Frontal cortex (tissue), 4 donors: ENCODE results near the gene CAP2. TPM values are rescaled to one million over a fixed set of nuclear protein-coding genes. Genes with fewer than 3 reads are reported as not detected.
A peak's percentile ranks its signal among the peaks of the same experiment; 100 is the strongest.

Source experiments
- DNase-seq, 2 donors: peaks; one replicate each; pipeline ENCODE4 v3.0.0; 2012; ENCODE audit warnings: low spot score in 2 of 2
- FAIRE-seq: peaks from 2 replicates; lab custom pipeline; 2012; peaks lifted over from hg19 to GRCh38; lab: Jason Lieb, UNC
- small RNA-seq: library from RNA; depleted of rRNA; stranded (forward); fragments of <200 nt; gene quantifications from one replicate; pipeline ENCODE3, GENCODE V24; 2014
- total RNA-seq: library from RNA; depleted of rRNA; stranded (reverse); fragments of >200 nt; gene quantifications from one replicate; pipeline ENCODE4 v1.2.3, GENCODE V29; 2014
- donor health status: control.
- donor health status: control.
- donor health status: control.

The CAP2 gene
- total RNA-seq, 1 donor from 2014 or later = 39.9 TPM

DNA sequence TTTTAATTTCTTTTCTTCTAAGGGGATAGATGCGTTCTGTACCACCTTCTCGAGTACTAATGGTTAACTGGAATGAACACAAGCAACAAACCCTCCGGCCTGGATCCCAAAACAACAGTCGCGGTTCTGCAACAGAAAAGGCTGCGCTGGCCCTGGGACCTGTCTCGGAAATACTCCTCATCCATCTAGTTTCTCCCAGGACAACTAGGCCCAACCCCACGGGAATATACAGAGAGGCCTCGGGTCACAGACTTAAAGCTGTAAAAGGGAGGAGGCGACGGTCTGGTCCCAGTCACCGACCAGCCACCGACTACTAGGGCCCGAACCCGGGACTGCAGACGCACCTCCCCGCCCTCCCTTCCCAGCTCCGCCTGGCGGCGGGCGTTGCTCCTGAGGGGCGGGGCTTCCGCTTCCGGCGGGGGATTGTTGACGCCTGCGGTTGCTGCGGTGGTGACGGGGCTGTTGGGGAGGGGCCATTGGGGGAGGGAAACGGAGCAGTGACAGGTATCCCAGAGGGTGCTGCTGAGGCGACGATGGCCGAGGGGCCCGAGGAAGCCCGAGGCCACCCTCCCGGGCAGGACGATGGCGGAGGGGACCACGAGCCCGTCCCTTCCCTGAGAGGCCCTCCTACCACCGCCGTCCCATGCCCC lies 206.6 kb downstream of the CAP2 start, which contains the start of gene FAM8A1:
TSS of gene FAM8A1 (plus strand) at position 426 of the 650 bp plus-strand sequence. CDS start at position 534, 108 bp downstream.
- FAIRE-seq (no peak), DNase-seq (peak; percentile 88 to 93)

DNA sequence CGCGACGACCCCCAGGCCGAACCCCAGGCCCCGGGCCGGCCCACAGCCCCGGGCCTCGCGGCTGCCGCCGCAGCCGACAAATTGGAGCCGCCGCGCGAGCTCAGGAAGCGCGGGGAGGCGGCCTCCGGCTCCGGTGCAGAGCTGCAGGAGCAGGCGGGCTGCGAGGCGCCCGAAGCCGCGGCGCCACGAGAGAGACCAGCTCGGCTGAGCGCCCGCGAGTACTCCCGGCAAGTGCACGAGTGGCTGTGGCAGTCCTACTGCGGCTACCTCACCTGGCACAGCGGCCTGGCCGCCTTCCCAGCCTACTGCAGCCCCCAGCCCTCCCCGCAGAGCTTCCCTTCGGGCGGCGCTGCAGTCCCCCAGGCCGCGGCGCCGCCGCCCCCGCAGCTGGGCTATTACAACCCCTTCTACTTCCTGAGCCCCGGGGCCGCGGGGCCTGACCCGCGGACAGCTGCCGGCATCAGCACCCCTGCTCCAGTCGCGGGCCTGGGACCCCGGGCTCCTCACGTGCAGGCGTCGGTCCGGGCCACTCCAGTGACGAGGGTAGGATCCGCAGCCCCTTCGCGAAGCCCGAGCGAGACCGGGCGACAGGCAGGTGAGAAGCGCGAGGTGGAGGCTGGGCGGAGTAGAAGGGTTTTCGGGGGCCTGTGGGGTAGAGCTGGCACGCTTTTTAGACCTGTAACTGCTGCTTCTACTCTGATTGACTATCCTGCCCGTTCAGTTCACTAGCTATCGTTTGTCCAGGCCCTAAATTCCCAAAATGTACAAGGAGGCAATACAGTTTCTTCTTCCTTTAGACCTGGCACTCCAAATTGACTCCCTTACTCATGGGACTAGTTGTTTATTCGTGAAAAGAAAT lies 207.4 kb downstream of the CAP2 start:
- peak; percentile 24 to 42 for DNase-seq
- no peak for FAIRE-seq

DNA sequence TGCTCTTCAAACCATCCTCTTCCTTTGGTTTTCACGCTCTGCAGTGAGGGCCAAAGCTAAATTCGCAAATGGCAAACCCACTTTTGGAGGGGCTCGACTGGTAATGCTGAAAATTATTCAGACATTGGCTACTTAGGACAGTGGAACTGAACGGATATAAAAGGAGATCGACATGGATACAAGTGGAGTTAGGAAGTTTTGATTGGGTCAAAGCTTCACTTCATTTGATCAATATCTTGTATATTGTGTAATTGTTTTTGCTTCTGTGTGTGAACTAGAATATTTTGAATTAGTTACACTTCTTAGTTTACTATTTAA lies 207.9 kb downstream of the CAP2 start:
- FAIRE-seq = no peak
- no peak for DNase-seq

DNA sequence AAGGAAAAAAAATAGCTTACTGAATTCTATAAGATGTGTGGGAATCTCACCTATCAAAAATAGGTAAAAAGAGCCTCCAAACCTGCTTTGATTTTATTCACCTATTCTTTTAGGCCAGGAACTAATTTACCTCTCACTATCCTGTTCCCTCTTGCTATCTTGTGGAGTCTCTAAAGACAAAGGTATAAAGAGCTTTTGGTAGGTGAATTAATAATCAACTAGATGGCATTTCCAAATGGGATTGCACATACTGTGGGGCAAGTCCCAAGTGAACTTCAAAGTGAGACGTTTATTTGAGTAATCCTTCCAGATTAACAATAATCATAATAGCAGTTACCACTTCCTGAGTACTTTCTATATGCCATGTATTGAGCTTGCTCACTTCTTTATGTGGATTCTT lies 209.5 kb downstream of the CAP2 start:
- no peak for DNase-seq
- FAIRE-seq = no peak

DNA sequence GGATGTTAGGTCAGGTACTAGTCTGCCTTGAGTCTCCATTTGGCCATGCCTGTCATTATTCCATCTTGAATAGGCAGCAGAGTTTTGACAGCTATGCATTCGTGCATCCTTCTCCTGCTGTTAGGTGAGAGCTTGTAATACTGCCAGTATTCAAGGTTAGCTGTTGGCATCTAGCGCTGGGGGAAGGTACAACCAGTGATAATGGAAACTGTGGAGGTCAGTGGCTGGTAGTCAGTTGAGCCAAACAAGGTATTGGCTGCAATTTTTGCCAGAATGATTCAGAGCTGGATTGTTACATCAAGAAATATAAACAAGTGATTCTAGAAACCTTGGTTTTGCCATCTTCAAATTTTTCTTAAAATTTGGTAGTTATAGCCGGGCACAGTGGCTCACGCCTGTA lies 213.2 kb downstream of the CAP2 start:
- FAIRE-seq (no peak), DNase-seq (no peak)

Small RNA genes lying within 50 kb of the gene (small RNA-seq; reads per million reads assigned to genes)
- gene SUMO2P13 = not detected

Other genes with a start within 250 kb of the CAP2 start
- gene RBM24, start 112.2 kb upstream of the CAP2 start, total RNA-seq = 31.4 TPM
- gene FAM8A1, start 206.7 kb downstream of the CAP2 start, total RNA-seq = 56.7 TPM